ENCODE data around the gene PARN.
"Not testable (repeated sequence)": the region's sequence is repeated elsewhere in the genome, so short reads cannot be mapped to it uniquely, and the experiment has no call there.

The PARN gene

GRCh38 chr16:14574698-14575415, 55.2 kb downstream of the PARN start:
- DNase-seq (ENCODE audit: low read depth) = not testable (repeated sequence)

GRCh38 chr16:14572535-14572934, 57.5 kb downstream of the PARN start:
- no peak for DNase-seq (ENCODE audit: low read depth)

- DNase-seq (ENCODE audit: low read depth) = no peak
These were observed 60.8 kb downstream of the PARN start for GRCh38 chr16:14569213-14569612.

- no peak for DNase-seq (ENCODE audit: low read depth)
These were observed 63.5 kb downstream of the PARN start for GRCh38 chr16:14566599-14566998.

GRCh38 chr16:14565688-14566025, 64.4 kb downstream of the PARN start:
- DNase-seq (ENCODE audit: low read depth) = no peak

- no peak for DNase-seq (ENCODE audit: low read depth)
These were observed 65.0 kb downstream of the PARN start for GRCh38 chr16:14564861-14565687.

- no peak for DNase-seq (ENCODE audit: low read depth)
These were observed 65.7 kb downstream of the PARN start for GRCh38 chr16:14564323-14564722.

- DNase-seq (ENCODE audit: low read depth) = no peak
These were observed 67.2 kb downstream of the PARN start for GRCh38 chr16:14562691-14563491.

- no peak for DNase-seq (ENCODE audit: low read depth)
These were observed 69.5 kb downstream of the PARN start for GRCh38 chr16:14560523-14560922.

- DNase-seq (ENCODE audit: low read depth) = no peak
These were observed 70.2 kb downstream of the PARN start for GRCh38 chr16:14559809-14560241.

GRCh38 chr16:14553447-14553846, 76.6 kb downstream of the PARN start:
- no peak for DNase-seq (ENCODE audit: low read depth)

- DNase-seq (ENCODE audit: low read depth) = no peak
These were observed 80.3 kb downstream of the PARN start for GRCh38 chr16:14549789-14550153.

GRCh38 chr16:14548933-14549788, 80.9 kb downstream of the PARN start:
- DNase-seq (ENCODE audit: low read depth) = no peak

- DNase-seq (ENCODE audit: low read depth) = no peak
These were observed 84.6 kb downstream of the PARN start for GRCh38 chr16:14545346-14545884.

- DNase-seq (ENCODE audit: low read depth) = not testable (repeated sequence)
These were observed 85.2 kb downstream of the PARN start for GRCh38 chr16:14544846-14545245.

GRCh38 chr16:14539631-14540030, 90.4 kb downstream of the PARN start:
- no peak for DNase-seq (ENCODE audit: low read depth)

- DNase-seq (ENCODE audit: low read depth) = no peak
These were observed 90.9 kb downstream of the PARN start for GRCh38 chr16:14539156-14539555.

- no peak for DNase-seq (ENCODE audit: low read depth)
These were observed 91.5 kb downstream of the PARN start for GRCh38 chr16:14538604-14539003.

- DNase-seq (ENCODE audit: low read depth) = no peak
These were observed 98.4 kb downstream of the PARN start for GRCh38 chr16:14531613-14532012.

GRCh38 chr16:14531101-14531500, 99.0 kb downstream of the PARN start:
- DNase-seq (ENCODE audit: low read depth) = no peak

- no peak for DNase-seq (ENCODE audit: low read depth)
These were observed 100.0 kb downstream of the PARN start for GRCh38 chr16:14530046-14530445.

Measured in GM04503 (cell line).